C4-2B (cell line): ENCODE results near the gene PDCL3.

ENCODE experiments used
- ZFX ChIP-seq: fragments of 450-650 bp; IDR thresholded peaks from 2 replicates; pipeline ENCODE4 v1.6.1; 2017
- TF ChIP-seq, protein P1 (sequence below): fragments of 450-650 bp; conservative IDR thresholded peaks from 2 replicates; pipeline ENCODE4 v1.5.1; 2017; ENCODE audit warnings: mild to moderate bottlenecking

DNA sequence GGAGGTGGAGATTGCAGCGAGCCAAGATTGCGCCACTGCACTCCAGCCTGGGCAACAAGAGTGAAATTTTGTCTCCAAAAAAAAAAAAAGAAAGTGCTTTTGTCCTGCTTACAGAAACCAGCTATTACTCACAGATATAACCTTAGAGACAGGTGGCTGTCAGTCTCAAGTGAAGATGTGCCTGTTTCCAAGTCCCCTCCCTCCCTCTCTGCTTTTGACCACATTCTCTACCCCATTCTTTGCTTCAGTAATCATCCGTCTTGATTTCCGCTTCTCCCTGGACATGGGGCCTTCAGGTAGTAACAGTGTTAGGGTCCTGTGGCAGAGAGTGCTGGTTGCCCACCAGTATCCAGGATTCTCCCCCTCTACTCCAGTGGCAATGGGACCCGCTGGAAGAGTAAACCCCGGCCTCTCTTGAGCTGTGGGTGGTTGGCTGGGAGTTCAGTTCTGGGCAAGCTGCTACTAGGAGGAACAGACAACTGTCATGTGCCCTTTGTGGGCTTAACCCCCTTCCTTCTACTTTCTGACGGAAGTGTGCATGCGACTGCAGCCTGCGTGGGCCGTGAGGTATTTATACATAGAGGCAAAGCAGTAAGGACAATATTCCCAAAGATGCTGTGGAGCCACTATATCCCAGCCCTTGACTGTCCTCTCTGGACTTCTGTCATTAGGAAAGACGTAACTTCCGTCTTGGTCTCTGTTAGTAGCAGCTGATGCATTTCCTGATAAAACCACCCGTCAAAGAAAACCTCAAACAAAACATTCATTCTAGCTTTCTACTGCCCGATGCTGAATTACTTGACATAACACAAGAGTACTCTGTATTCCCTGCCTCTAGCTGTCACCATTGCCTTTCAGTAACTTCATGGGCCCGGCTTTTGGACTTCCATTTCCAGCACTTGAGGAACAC lies 17.8 kb downstream of the PDCL3 start:
- TF ChIP-seq, protein P1, sequence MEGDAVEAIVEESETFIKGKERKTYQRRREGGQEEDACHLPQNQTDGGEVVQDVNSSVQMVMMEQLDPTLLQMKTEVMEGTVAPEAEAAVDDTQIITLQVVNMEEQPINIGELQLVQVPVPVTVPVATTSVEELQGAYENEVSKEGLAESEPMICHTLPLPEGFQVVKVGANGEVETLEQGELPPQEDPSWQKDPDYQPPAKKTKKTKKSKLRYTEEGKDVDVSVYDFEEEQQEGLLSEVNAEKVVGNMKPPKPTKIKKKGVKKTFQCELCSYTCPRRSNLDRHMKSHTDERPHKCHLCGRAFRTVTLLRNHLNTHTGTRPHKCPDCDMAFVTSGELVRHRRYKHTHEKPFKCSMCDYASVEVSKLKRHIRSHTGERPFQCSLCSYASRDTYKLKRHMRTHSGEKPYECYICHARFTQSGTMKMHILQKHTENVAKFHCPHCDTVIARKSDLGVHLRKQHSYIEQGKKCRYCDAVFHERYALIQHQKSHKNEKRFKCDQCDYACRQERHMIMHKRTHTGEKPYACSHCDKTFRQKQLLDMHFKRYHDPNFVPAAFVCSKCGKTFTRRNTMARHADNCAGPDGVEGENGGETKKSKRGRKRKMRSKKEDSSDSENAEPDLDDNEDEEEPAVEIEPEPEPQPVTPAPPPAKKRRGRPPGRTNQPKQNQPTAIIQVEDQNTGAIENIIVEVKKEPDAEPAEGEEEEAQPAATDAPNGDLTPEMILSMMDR = no peak
- no peak for TF ChIP-seq ZFX
